ENCODE results near the gene TMIE.

Gene TMIE

GRCh38 chr3:46694520-46694919 is 6.7 kb upstream of the TMIE start:
- no peak overlapping the region for H3K4me3 ChIP-seq (ENCODE audit: control insufficient read depth, low read depth, low read length)
- DNase-seq (ENCODE audit: low read depth), result no peak
- TF ChIP-seq, protein P1, sequence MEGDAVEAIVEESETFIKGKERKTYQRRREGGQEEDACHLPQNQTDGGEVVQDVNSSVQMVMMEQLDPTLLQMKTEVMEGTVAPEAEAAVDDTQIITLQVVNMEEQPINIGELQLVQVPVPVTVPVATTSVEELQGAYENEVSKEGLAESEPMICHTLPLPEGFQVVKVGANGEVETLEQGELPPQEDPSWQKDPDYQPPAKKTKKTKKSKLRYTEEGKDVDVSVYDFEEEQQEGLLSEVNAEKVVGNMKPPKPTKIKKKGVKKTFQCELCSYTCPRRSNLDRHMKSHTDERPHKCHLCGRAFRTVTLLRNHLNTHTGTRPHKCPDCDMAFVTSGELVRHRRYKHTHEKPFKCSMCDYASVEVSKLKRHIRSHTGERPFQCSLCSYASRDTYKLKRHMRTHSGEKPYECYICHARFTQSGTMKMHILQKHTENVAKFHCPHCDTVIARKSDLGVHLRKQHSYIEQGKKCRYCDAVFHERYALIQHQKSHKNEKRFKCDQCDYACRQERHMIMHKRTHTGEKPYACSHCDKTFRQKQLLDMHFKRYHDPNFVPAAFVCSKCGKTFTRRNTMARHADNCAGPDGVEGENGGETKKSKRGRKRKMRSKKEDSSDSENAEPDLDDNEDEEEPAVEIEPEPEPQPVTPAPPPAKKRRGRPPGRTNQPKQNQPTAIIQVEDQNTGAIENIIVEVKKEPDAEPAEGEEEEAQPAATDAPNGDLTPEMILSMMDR (conservative IDR thresholded peaks at IDR 0.05; ENCODE audit: control insufficient read depth, insufficient read depth, low read depth, low read length), result no peak

GRCh38 chr3:46695177-46695961 is 5.8 kb upstream of the TMIE start:
- DNase-seq (ENCODE audit: low read depth), result peak; percentile 25
- TF ChIP-seq, protein P1 (conservative IDR thresholded peaks at IDR 0.05; ENCODE audit: control insufficient read depth, insufficient read depth, low read depth, low read length), result peak; percentile 30

DNA sequence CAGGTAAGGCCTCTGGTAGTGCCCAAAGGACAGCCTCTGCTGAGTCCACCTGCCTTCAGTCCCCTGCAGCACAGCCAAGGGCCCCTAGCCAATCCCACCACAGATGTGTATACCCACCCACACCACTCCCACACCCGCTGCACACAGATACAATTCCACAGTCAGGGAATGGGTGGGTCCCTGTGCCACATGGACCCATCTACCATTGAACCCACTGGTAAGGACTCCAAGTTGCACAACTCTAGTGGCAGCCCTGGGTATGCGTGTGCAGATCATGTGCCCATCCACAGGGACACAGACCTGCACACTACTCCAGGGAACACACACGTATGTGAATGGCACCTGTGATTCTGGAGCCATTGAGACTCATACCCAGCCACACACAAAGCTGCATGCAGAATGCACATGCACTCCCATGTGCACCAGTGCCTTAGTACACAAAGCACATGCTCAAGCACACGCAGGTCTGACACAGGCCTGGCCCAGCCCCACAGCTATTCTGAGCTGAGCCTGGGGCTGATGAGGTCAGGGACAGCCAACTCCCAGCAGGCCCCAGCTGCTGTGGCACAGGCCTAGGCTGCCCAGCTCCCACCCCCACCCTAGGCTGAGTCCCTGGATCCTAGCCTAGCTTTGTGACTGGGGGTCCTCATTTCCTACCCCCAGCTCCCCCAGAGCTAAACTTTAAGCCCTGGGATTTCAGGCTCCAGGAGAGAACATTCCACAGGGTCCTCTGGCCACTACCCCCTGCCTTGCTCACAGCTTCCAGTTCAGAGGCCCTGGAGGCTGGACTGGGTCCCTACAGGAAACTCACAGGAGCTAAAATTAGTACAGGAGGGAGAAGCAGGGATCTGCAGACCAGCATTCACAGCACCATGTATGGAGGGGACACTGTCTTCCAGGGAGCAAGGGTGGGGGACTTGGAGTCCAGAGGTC is 5.0 kb upstream of the TMIE start:
- peak; percentile 23 for DNase-seq (ENCODE audit: low read depth)
- no peak overlapping the region for H3K4me3 ChIP-seq (ENCODE audit: control insufficient read depth, low read depth, low read length)
- TF ChIP-seq, protein P1 (conservative IDR thresholded peaks at IDR 0.05; ENCODE audit: control insufficient read depth, insufficient read depth, low read depth, low read length), result no peak

More at GRCh38 chr3:46695177-46695961, 5.8 kb upstream of the TMIE start:
- H3K4me3 ChIP-seq (ENCODE audit: control insufficient read depth, low read depth, low read length), result no peak overlapping the region

- no peak for DNase-seq (ENCODE audit: low read depth)
- H3K4me3 ChIP-seq (ENCODE audit: control insufficient read depth, low read depth, low read length), result no peak overlapping the region
- TF ChIP-seq, protein P1 (conservative IDR thresholded peaks at IDR 0.05; ENCODE audit: control insufficient read depth, insufficient read depth, low read depth, low read length), result no peak
These were observed 1.3 kb upstream of the TMIE start for GRCh38 chr3:46699676-46700523.

- H3K4me3 ChIP-seq (ENCODE audit: control insufficient read depth, low read depth, low read length), result no peak overlapping the region
- TF ChIP-seq, protein P1 (conservative IDR thresholded peaks at IDR 0.05; ENCODE audit: control insufficient read depth, insufficient read depth, low read depth, low read length), result no peak
- no peak for DNase-seq (ENCODE audit: low read depth)
These were observed 420 bp upstream of the TMIE start for GRCh38 chr3:46700772-46701171.
